ENCODE measurements around the gene ARMC12.

Gene ARMC12

DNA sequence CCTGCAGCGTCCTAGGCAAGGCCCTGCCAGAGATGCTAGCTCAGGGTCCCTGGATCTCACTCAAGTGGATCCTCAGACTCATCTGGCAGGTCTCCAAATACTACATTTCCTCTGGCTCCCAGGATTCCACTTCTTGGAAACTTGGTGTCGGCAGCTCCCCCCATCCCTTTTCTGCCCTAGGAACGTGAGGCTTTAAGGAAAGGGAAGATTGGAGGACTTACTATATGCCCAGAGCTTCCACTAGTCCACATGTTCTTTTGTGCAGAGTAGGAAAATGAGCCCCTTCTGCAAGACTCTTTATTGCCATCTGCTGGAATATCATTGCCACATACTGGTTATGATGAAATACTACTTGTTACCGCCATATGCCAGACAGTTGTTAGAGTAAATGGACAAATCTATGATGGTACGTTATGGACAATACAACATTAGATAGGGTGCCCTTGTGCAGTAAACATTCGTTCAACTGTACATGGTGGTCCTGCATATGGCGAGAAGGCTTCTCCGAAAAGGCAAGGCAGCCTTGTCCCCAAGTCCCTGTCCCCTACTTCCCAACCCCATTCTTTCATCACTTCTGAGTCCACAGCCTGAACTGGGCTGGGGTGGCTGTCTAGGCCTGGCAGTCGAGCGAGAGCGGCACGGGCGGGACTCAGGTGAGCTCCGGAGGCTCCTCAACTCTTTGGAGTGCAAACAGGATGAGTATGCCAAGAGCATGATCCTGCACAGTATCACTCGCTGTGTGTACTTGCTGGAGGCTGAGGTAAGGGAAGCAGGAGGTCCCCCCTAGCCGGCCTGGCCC lies 780 bp downstream of the ARMC12 start:
- peak; percentile 80 for DNase-seq

DNA sequence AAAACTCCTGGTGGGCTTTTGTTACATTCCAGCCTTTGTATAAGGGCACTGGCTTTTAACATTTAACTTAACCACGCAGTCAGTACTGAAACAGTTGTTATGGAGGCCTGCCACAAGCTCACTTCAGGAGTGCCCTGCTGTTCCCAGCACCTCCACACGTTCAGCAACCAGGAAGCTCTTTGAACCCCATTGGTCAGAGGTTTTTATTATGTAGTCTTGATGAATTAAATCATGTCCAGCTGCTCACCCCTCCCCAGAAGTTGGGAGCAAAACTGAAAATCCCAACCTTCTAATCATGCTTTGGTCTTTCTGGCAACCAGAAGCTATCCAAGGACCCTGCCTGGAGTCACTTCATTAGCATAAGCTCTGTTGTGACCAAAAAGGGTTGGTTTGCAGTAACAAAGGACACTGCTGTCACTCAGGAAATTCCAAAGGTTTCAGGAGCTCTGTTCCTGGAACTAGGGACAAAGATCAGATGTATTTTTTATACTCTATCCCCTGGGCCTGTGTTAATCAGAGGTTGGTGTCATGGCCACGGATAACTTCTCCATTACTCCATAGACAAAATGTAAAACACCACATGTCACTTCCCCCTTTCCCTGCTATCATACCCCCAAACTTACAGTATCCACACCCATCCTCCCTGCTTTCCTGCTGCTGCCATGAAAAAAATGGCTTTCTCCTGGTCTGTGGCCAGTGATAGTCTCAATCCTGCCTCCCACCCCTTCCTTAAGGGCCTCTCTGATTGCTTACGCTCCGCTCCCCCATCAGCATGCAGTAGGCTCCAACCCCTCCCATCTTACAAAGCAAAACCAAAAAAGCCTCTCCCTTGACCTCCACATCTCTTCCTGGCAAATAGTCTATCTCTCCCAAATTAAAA lies 3.1 kb downstream of the ARMC12 start:
- DNase-seq, result no peak

DNA sequence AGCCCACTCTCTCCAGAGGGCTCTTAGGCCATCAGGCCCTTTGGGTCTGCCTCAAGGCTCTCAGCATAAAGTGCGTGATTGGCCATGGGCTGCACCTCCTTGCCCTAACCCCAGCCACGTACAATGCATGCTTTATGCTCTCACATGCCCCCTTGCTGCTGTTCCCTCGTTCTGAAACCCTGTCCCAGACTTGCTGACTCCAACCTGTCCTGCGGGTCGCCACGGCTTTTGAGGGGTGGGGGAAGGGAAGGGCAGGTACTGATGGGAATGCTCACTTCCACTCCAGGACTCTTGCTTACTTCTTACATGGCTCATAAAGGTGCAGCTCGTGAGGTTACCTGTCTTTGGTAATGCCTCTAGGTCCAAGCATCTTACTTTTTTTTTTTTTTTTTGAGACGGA lies 6.0 kb downstream of the ARMC12 start:
- no peak for DNase-seq

DNA sequence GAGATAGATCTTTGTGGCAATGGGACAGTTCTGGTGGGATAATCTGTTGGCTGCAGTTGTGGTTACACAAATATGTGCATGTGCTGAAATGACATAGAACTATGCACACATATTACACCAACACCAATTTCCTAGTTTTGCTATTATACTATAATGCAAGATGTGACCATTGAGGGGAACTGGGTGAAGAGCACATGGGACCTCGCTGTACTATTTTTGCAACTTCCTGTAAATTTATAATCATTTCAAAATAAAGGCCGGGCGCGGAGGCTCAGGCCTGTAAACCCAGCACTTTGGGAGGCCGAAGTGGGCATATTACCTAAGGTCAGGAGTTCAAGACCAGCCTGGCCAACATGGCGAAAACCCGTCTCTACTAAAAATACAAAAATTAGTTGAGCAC lies 8.7 kb downstream of the ARMC12 start:
- no peak for DNase-seq

DNA sequence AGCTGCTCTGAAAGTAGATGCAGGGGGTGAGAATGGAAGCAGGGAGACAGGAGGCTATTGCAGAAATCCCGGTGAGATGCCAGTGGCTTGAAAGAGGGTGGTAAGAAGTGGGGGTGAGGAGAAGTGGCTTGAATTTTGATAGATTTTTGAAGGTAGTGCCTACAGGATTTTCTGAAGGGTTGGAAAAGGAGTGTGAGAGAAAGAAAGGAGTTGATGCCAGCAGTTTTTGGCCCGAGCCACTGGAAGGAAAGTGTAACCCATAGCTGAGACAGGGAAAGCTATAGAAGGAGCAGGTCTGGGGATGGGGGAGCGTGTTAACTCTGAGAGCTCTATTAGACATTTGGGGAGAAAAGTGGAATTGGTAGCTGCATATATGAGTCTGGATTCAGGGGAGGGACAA lies 9.7 kb downstream of the ARMC12 start:
- DNase-seq, result no peak

DNA sequence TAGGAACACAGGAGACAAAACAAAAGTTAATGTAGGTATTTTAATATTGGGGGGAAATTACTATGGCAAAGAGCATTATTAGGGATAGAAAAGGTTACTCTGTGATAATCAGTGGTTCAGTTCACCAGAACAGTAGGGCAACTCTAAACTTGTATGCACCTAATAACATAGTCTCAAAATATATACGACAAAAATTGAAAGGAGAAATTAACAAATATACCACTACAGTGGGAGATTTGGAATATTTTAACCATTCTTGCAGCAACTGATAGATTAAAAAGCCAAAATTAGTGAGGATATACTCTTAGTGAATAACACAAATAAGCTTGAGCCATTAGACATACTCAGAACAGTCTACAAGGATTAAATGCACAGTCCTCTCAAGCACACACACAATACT lies 11.0 kb downstream of the ARMC12 start:
- no peak for DNase-seq

DNA sequence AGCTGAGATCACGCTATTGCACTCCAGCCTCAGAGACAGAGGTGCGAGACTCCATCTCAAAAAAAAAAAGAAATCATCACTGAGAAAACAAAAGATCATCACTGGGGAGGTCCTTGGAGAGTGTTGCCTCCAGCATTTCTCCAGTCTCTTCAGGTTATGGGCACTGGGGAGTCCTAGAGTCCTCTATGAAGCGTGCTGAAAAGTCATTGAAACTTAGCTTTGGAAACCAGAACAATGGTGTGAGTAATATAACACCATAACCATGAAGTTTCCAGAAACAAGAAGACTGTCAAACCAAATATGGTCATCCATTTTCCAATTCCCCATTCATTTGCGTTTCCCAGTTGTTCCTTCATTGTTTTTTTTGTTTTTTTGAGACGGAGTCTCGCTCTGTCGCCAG lies 13.7 kb downstream of the ARMC12 start:
- DNase-seq, result no peak

DNA sequence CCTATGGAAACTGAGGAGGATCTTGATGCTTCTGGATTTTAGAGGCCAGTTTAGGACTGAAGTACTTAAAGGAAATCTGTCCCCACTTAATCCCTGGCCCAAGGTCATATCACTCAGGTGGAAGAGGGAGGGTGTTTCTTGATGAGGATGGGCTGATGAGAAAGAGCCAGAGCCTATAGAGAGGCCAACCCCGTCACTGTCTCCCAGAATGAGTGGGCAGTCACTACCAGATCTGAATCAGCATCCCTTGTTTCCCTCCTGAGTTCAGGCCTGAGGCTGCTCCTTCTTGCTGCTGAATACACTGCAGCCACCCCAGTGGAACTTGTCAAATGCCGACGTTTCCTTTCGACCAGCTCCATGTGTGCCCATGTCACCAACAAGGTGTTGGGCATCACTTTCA lies 14.8 kb downstream of the ARMC12 start:
- no peak for DNase-seq

DNA sequence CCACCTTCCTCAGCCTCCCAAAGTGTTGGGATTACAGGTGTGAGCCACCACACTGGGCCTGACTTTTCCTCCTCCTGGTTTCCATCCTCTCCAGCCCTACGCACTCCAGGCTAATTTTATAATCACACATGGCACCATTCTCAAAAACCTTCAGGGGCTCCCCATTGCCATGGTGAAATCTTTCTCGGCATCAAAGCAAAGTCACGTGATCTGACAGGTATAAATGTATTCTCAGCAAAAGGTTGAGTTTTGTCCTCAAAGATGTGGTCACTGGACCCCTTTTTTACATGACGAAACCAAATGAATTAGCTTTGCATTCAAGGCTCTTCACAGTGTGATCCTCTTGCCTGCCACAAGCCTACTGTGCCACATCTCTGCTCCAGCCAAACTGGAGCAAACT lies 15.5 kb downstream of the ARMC12 start:
- DNase-seq, result no peak

DNA sequence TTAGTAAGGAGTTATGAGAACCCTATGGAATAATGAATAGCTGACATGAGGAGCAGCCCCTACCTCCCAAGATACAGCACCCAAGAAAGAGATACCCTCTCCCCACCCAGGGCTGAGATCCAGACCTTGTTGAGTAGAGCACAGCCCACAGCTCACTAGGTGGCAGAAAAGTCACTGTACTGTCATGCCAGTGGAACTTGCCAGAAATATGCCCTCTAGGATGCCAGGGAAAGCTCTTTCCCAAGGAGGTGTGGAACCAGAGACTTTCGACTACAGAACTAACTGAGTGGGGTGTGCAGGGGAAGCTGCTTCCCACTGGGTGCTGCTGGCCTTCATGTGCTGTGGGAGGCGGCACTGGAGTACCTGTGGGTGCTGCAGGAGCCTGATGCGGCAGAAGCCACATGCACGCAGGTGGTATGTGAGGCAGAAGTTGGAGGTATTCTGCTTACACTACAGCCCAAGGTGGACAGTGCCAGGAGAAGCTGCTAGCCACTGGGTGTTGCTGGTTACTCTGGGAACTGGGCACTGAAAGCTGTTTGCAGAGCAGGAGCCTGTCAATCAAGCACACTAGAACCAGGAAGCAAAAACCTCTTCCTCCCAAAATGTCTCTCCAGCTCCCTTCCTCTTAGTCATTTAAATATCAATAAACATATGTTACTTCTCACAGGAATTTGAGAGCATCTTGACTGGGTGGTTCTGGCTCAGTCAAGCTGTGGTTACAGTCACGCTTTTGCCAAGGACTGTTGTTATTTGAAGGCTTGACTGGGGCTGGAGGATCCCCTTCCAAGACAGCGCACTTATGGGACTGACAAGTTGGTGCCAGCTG lies 17.8 kb downstream of the ARMC12 start:
- DNase-seq, result no peak

DNA sequence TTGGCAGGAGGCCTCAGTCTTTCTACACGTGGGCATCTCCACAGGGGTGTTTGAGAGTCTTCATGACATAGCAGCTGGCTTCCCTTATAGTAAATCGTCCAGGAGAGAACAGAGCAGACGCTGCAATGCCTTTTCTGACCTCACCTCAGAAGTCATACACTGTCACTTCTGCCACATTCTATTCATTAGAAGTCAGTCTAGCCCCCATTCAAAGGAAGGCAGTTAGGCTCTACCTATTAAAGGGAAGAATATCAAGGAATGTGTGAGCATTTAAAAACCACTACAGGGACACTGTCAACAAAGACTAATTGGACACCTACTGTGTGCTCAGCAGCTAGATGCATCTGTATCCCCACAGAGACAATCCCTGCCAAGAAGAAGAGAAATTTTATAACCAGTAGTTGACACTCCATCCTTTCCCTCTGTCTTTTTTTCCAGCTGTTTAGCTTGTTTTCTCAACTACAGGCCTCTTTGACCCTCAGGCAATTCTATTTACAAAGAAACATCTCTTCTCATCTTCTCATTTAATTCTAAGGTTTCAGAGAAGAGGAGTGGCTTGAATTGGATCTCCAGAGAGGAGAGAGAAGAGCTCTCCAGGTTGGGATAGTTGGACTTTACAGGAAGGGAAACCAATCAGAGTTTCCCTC lies 18.6 kb downstream of the ARMC12 start:
- no peak for DNase-seq

DNA sequence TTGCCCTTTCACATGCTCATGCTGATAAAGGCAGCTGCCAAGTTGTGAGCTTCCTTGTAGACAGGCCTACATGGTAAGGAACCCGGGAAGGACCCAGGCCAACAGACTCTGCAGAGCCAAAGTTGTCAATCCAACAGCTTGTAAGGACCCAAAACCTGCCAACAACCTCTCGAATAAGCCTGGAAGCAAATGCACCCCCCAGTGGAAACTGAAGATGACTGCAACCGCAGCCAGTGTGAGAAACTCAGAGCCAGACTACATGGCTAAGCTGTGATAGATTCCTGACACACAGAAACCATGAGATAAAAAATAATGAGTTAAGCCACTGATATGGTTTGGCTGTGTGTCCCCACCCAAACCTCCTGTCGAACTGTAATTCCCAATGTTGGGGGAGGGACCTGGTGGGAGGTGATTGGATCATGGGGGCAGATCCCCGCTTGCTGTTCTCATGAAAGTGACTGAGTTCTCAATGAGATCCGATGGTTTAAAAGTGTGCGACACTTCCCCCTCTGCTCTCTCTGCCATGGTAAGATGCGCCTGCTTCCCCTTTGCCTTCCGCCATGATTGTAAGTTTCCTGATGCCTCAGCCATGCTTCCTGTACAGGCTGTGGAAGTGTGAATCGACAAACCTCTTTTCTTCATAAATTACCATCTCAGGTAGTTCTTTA lies 20.8 kb downstream of the ARMC12 start:
- DNase-seq, result no peak

DNA sequence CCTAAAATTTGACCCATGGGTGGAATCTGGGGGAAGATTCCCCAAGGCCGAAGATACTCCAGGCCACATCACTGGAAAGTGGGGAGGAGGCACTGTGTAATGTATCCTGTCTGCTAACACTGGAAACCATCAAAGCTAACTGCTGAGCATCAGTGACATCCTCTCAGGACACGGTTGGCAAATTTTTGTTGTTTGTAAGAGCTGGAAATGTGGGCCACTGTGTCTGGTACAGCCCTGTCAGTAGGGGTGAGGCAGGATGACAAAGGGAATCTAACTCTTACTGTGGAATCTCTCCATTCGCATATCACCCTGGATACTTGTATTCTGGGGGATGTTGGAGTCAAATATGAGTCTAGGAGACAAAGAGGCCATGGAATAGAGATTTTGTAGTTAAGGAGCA lies 22.6 kb downstream of the ARMC12 start:
- DNase-seq, result no peak

DNA sequence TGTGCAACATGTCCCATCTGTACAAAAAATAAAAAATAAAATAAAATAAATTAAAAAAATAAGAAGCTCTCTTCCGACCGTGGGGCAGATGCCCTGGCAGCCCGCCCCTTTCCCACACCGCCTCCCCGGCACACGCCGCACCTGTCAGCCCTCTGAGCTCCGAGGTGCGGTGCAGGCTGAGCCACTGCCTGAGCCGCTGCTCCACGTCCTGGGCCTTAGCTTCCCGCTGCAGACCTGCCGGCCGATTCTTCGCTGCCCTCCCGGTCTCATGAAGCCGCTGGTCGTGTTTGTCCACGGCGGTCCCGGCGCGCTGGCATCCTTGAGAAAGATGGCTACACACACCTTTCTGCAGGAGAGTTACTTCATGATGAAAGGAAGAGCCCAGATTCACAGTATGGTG lies 28.9 kb downstream of the ARMC12 start:
- DNase-seq, result no peak

DNA sequence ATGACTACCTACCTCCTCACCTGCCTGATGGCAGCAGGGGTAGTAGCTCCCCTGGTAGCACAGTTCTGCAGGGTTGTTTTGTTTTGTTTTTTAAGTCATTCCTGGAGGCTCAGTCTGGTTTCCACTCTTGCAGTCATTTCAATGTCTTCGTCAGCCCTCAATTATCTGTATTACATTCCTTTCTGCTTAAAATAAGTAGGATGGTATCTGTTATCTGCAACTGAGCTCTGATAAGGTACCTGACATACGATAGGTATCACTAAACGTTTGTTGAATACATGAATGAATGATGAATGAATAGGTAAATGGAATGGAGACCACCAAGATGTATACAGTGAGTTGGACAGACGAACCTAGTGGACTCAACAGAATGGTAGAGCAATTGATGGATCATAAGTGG lies 32.4 kb downstream of the ARMC12 start:
- no peak for DNase-seq

DNA sequence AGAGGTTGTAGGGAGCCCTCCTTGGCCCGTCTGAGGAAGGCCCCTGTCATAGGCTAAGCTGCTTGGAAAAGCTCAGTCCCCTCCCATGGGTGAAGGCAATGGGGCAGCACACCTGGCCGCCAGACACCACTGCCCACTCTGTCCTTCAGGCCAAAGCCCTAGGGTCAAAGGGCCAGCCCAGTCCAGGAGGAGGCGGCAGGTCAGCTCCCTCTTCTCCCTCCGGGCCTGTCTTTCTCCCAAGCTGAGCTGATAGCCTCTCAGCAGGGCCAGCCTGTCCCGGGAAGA lies 34.5 kb downstream of the ARMC12 start:
- no peak for DNase-seq

DNA sequence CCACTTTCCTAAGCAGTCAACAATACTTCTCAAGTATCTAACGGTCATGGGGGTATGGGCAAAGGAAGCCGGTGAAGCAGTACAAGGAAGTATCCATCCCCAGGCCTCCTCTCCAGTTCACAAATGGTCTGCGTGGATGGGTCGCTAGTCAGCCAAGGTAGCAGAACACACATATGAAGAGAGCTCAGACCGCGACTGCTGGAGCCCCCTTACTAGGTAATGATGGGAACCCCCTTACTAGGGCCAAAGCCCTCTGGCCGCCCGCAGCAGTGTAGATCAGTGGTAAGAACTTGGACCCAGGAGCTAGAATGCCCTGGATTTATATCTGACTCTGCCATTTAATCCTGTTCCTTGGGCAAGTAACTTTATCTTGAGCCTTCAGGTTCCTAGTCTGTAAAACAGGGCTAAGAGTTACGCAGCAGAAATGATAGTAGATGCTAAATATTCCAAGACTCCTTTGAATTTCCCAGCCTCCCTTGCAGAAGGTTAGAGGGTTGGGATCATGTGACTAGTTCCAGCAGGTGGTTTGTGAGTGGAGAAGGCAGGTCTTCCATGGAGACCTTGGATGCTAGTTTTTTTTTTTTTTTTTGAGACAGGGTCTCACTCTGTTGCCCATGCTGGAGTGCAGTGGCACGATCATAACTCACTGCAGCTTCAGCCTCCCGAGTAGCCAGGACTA lies 37.4 kb downstream of the ARMC12 start:
- DNase-seq, result no peak

DNA sequence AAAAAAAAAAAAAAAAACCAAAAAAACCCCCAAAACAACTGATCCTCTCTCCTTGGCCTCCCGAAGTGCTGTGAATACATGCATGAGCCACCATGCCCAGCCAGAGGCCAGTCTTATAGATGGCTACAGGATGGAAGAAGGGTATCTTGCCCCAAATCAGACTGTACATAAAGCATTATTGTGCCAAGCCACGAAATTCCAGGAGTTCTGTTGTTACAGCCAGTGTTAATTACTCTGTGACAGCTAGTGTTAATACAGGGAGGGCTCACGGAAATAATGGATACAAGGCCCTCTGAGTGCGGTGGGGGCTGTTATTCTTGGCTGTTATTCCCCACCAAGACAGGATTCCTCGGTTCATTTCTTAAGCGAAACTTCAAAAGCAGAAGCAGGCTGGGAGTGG lies 38.2 kb downstream of the ARMC12 start:
- DNase-seq, result no peak

DNA sequence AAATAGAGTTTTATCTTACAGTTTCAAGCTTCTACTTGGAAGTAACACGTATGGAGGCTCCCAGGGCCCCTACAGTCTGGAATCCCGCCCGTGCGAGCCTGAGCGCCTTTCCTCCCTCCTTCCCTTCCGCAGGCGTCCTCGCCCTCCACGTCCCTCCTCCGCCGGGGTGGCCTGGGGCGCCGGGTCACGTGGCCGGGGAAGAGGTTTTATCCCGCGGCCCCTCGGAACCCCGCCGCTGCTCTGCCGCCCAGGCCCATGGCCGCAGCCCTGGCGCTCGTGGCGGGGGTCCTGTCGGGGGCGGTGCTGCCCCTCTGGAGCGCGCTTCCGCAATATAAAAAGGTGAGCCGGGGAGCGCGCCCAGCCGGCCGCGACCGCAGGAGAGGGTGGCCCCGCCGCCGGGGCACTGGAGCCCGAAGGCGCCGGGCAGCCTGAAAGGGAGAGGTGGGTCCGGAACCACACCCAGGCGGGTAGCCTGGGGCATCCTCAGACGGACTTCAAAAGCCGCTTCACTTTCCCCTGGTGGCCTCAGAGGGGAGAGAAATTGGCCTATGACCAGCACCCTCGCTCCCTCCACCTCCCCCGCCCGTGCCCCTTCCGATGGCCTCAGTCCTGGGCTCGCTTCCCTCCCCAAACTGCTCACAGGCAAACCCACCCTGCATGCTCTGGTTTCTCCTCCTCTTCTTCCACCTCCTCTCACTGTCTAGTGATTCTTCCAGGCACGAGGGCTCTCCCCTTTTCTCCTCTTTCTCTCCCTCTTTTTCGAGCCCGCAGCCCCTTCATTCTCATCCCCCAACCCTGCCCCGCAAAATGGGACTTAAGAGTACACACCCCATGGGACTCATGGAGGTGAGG lies 39.8 kb downstream of the ARMC12 start, which contains the start of gene CLPSL2:
CLPSL2 (plus strand) TSS at position 235 of the 852 bp plus-strand sequence; CDS start at position 256, 21 bp downstream.
- no peak for DNase-seq

DNA sequence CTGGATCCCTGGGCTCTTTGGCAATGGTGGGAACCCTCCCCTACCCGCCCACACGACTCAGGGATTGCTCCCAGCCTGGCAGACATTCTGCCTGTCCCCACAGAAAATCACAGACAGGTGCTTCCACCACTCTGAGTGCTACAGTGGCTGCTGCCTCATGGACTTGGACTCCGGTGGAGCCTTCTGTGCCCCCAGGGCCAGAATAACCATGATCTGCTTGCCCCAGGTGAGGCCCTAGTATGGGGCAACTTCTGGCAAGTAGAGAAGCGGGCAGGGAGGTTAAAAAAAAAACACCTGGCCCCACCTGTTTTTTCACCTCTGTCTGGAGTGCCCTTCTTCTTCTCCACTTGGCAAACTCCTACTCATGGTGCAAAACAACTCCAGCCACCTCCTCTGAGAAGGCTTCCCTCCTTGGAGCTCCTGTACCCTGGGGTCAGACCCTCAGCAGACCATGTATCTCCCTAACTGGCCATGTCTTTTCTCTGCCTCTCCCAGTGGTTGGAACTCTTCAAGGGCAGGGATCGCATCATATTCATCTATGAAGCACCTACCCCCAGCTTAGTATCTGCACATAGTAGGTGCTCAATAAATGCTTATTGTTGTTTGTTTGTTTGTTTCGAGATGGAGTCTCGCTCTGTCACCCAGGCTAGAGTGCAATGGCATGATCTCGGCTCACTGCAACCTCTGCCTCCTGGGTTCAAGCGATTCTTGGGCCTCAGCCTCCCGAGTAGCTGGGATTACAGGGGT lies 40.7 kb downstream of the ARMC12 start:
- DNase-seq, result no peak

Measured in CD4-positive, alpha-beta T cell treated with Interleukin-10 for 1 hour (primary cell).